GM12801 (cell line): ENCODE measurements around the gene TMEM271.

ENCODE experiments used
- CTCF ChIP-seq: IDR thresholded peaks from one replicate; pipeline ENCODE4 v1.5.1; 2011; ENCODE audit warnings: control low read depth; ENCODE audit not compliant: insufficient read length; ENCODE audit errors: extremely low read depth

TMEM271 gene

GRCh38 chr4:602559-602942, 26.5 kb upstream of the TMEM271 start:
- TF ChIP-seq CTCF, result no peak

GRCh38 chr4:601612-602558, 25.8 kb upstream of the TMEM271 start:
- no peak for TF ChIP-seq CTCF

GRCh38 chr4:600850-601515, 24.9 kb upstream of the TMEM271 start:
- no peak for TF ChIP-seq CTCF

GRCh38 chr4:600166-600565, 24.1 kb upstream of the TMEM271 start:
- no peak for TF ChIP-seq CTCF

- no peak for TF ChIP-seq CTCF
Measured at GRCh38 chr4:598925-599324, 22.8 kb upstream of the TMEM271 start.

- TF ChIP-seq CTCF, result no peak
Measured at GRCh38 chr4:592825-593520, 16.9 kb upstream of the TMEM271 start.

GRCh38 chr4:590313-590841, 14.3 kb upstream of the TMEM271 start:
- TF ChIP-seq CTCF, result no peak
